ENCODE measurements around the gene RAB3GAP2.
"Not testable (repeated sequence)": the region's sequence is repeated elsewhere in the genome, so short reads cannot be mapped to it uniquely, and the experiment has no call there.

The RAB3GAP2 gene

DNA sequence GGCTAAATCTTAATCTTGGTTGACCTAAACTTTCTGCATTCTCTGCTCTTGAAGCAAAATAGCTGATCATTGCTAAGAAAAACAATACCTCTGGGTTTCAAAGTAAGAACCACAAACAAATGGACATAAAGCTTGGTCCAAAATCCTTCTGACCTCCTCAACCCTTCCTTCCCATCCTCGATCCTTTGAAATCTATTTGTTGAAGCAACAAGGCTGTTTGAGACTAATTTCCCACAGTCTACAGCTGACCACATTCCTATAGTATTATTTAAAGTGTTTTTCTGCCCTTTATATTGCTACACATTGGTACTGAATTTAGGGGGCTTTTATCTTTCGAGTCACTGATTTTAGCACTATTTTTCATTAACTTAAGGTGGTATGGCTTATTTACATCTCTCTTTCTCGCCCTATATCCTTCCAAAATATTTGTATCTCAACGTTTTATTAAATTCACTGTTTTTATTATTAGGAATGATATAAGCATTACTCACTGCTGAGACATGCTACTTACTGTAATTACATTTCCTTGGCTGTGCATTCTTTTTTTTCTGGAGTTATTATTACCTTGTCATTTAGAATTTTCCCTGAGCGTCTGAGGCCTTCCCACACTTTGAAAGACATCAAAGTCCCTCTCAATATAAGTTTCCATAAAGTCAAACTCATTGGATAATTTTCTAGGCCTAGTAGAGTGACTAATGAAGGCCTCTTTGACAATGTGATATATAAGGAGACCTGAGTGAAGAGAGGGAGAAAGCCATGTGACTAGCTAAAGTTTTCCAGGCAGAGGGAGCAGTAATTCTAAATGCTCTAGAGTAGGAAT, 73.9 kb downstream of the RAB3GAP2 start:
- no peak for DNase-seq (ENCODE audit: low read depth)

GRCh38 chr1:220195701-220196100, 76.6 kb downstream of the RAB3GAP2 start:
- no peak for DNase-seq (ENCODE audit: low read depth)

DNA sequence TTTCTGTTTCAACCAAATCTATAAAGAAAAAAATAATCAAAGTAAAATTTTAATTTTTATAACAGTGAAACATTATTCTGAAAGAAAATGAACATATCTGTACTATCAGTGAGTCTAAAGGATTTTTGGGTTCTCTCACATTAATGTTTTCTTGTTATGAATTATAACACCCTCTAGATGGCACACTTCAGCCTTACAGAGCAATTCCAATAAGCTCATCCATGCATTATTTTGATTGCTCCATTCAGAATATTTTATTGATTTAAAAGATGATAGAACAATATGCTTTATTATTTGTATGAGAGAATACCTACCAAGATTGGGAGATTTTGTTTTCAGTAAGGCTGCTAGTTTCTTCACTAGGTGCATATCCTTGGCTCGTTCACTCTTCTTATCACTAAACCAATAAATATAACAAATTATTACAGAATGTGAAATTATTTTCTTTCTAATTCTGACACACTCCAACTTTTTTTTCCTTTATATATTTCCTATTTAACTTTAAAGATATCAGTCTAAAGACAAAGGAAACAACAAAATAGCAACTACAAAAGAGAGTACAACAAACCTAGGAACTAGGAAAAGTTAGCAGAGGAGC, 82.4 kb downstream of the RAB3GAP2 start:
- no peak for DNase-seq (ENCODE audit: low read depth)

GRCh38 chr1:220188538-220188937, 83.7 kb downstream of the RAB3GAP2 start:
- DNase-seq (ENCODE audit: low read depth) = no peak

- DNase-seq (ENCODE audit: low read depth) = no peak
These were observed 85.5 kb downstream of the RAB3GAP2 start for GRCh38 chr1:220186752-220187151.

- no peak for DNase-seq (ENCODE audit: low read depth)
These were observed 87.7 kb downstream of the RAB3GAP2 start for GRCh38 chr1:220184506-220184905.

DNA sequence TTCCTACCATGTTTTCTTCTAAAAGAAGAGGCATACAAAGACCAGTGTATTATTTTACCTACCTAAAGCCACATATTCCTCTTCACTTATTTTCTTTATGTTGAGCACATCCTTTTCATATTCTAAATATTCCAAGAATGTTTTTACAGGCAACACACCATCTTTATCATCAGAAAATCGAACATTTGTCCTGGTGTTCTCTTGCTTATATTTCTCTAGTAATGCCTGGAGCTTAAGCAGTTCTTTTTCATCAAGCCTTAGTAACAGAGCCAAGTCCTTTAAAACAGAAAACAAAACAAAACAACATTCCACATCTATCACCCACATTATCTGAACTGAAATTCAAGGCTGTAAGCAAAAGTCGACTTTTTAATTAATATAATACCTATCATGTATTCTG, 89.6 kb downstream of the RAB3GAP2 start:
- DNase-seq (ENCODE audit: low read depth) = no peak

GRCh38 chr1:220182111-220182510, 90.1 kb downstream of the RAB3GAP2 start:
- no peak for DNase-seq (ENCODE audit: low read depth)

DNA sequence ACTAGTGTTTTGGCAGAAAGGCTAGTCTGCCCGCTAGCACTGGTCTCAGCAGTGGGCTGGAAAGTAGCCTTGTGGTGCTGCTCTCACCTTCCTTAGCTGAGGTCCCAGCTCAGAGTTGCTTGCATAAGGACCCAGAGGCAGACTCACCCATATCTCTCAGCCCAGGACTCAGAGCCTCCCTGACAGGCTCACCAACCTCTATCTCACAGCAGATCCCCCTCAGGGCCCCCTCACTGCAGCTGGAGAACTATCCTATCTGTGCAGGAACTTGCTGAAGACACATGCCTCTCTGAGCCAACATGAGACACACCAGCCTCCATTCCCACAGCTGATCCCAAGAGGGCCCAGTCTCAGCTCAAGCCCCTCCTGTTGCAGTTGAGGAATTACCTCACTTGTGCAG, 95.7 kb downstream of the RAB3GAP2 start:
- no peak for DNase-seq (ENCODE audit: low read depth)

GRCh38 chr1:220170836-220171526, 101.3 kb downstream of the RAB3GAP2 start:
- DNase-seq (ENCODE audit: low read depth) = no peak

GRCh38 chr1:220169887-220170286, 102.4 kb downstream of the RAB3GAP2 start:
- DNase-seq (ENCODE audit: low read depth) = not testable (repeated sequence)

- DNase-seq (ENCODE audit: low read depth) = no peak
These were observed 105.4 kb downstream of the RAB3GAP2 start for GRCh38 chr1:220166853-220167252.

GRCh38 chr1:220164517-220164916, 107.7 kb downstream of the RAB3GAP2 start:
- no peak for DNase-seq (ENCODE audit: low read depth)

GRCh38 chr1:220164116-220164515, 108.1 kb downstream of the RAB3GAP2 start:
- DNase-seq (ENCODE audit: low read depth) = no peak

GRCh38 chr1:220160027-220160426, 112.2 kb downstream of the RAB3GAP2 start:
- no peak for DNase-seq (ENCODE audit: low read depth)

DNA sequence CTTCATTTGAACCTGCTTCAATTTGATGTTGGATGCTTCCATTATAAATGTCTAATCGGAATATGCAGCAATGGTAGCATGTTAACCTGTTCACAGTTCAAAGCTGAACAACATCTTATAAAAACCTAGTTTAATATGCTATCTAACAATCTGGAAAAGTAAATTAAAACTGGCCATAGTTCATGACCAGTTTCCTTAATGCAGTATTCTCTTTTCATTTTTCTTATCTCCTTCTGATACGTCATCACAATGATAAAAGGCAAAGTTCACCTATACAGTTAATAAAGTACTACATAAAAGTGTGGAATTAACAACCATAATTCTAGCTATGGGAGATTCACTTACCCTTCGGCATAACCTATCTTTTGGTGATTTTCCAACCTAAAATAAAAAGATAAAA, 113.2 kb downstream of the RAB3GAP2 start:
- no peak for DNase-seq (ENCODE audit: low read depth)

DNA sequence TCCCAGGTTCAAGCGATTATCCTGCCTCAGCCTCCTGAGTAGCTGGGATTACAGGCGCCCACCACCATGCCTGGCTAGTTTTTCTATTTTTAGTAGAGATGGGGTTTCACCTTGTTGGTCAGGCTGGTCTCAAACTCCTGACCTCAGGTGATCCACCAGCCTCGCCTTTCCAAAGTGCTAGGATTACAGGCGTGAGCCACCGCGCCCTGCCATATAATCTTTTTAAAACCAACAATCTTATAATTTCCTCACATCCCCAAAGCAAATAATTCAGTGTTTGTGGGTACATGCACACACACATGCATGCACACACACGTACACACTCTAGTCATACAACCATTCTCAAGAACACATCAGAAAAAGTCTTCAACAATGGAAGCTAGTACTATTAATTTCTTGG, 113.7 kb downstream of the RAB3GAP2 start:
- not testable (repeated sequence) for DNase-seq (ENCODE audit: low read depth)

GRCh38 chr1:220157738-220158137, 114.5 kb downstream of the RAB3GAP2 start:
- no peak for DNase-seq (ENCODE audit: low read depth)

- no peak for DNase-seq (ENCODE audit: low read depth)
These were observed 115.6 kb downstream of the RAB3GAP2 start for GRCh38 chr1:220156620-220157146.

DNA sequence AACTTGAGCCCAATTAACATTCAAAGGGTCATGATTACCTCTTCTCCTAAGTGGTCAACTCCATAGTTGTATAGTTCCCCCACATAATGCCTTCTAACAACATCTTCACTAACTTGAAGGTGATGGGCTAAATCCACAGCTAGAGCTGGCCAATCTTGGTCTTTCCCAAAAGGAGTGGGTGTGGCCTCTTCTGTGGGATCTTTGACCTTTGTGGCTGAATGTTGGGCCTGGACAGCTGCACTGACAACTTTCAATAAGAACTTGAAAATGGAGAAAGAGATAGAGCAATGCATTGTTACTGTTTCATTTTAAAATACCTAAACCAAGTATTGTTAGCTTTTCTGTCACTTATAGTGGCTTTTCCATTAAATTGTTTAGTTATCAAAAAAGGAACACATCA, 119.1 kb downstream of the RAB3GAP2 start:
- no peak for DNase-seq (ENCODE audit: low read depth)

- DNase-seq (ENCODE audit: low read depth) = no peak
These were observed 120.8 kb downstream of the RAB3GAP2 start for GRCh38 chr1:220151454-220151853.

DNA sequence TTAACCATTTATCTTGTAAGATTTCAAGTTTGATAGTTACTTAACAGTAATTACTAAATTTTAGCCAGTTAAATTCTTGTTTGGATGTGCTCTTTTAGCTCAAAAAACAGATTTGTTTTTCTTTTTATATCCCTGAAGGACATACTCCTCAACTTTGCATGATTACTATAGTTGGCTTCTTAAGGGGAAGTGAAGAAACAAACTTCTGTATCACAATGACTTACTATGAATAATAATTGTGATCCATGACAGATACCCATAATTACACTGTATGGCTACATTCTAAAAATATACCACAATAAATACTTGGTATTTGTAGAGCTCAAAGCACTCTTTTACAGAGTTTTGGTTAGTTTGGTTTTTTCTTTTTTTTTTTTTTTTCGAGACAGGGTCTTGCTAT, 122.5 kb downstream of the RAB3GAP2 start:
- DNase-seq (ENCODE audit: low read depth) = no peak

GRCh38 chr1:220144051-220144450, 128.2 kb downstream of the RAB3GAP2 start:
- DNase-seq (ENCODE audit: low read depth) = no peak
